Hepatocyte (in vitro differentiated cells): ENCODE data around the gene ANKRD13B. TPM values are rescaled to one million over a fixed set of nuclear protein-coding genes. Genes with fewer than 3 reads are reported as not detected.

Source experiments
- DNase-seq: peaks from one replicate; pipeline ENCODE4 v3.0.0-alpha.2; 2016; ENCODE audit warnings: low spot score
- H2AFZ ChIP-seq: fragments of 200-600 bp; sonication (generic); 2 replicates; pipeline ENCODE4 v1.6.0; 2016; ENCODE audit warnings: antibody characterized with exemption, mild to moderate bottlenecking
- H3K27ac ChIP-seq: fragments of 200-600 bp; sonication (generic); 2 replicates; pipeline ENCODE4 v1.5.1; 2016; ENCODE audit warnings: mild to moderate bottlenecking
- H3K27me3 ChIP-seq: fragments of 200-600 bp; sonication (generic); 2 replicates; pipeline ENCODE4 v1.6.1; 2016
- H3K36me3 ChIP-seq: fragments of 200-600 bp; sonication (generic); replicated peaks from 2 replicates; pipeline ENCODE4 v1.5.1; 2016; ENCODE audit warnings: low read depth; ENCODE audit not compliant: insufficient read depth
- H3K4me1 ChIP-seq: fragments of 200-600 bp; sonication (generic); 2 replicates; pipeline ENCODE4 v1.5.1; 2016; ENCODE audit warnings: mild to moderate bottlenecking, moderate library complexity; ENCODE audit not compliant: insufficient read depth
- H3K4me2 ChIP-seq: fragments of 200-600 bp; sonication (generic); 2 replicates; pipeline ENCODE4 v1.6.0; 2016
- H3K4me3 ChIP-seq: fragments of 200-600 bp; sonication (generic); 2 replicates; pipeline ENCODE4 v1.5.1; 2016; ENCODE audit warnings: mild to moderate bottlenecking
- H3K79me2 ChIP-seq: fragments of 200-600 bp; sonication (generic); 2 replicates; pipeline ENCODE4 v1.6.0; 2017; ENCODE audit warnings: mild to moderate bottlenecking
- H3K9me2 ChIP-seq: fragments of 200-600 bp; sonication (generic); replicated peaks from 2 replicates; pipeline ENCODE4 v1.6.0; 2017; ENCODE audit warnings: mild to moderate bottlenecking; ENCODE audit not compliant: insufficient read depth
- H3K9me3 ChIP-seq: fragments of 200-600 bp; sonication (generic); 2 replicates; pipeline ENCODE4 v1.5.1; 2016; ENCODE audit warnings: low read depth, mild to moderate bottlenecking
- H4K20me1 ChIP-seq: fragments of 200-600 bp; sonication (generic); 2 replicates; pipeline ENCODE4 v1.6.0; 2016; ENCODE audit warnings: mild to moderate bottlenecking; ENCODE audit not compliant: insufficient read depth, poor library complexity, severe bottlenecking
- CTCF ChIP-seq: fragments of 200-600 bp; sonication (generic); IDR thresholded peaks from 2 replicates; pipeline ENCODE4 v1.5.1; 2016; ENCODE audit warnings: antibody characterized with exemption, mild to moderate bottlenecking; ENCODE audit not compliant: poor library complexity
- EZH2 ChIP-seq: fragments of 200-600 bp; sonication (generic); IDR thresholded peaks from 2 replicates; pipeline ENCODE4 v1.6.1; 2016; ENCODE audit warnings: antibody characterized with exemption, mild to moderate bottlenecking, borderline replicate concordance
- EZH2phosphoT487 ChIP-seq: fragments of 200-600 bp; sonication (generic); IDR thresholded peaks from one replicate; pipeline ENCODE4 v1.6.1; 2018; ENCODE audit warnings: antibody characterized with exemption, mild to moderate bottlenecking, low read depth, moderate library complexity; ENCODE audit not compliant: unreplicated experiment, severe bottlenecking
- WGBS: methylation state at CpG from one replicate; pipeline ENCODE4 v1.1.6; 2016; ENCODE audit warnings: low lambda C conversion rate; ENCODE audit errors: missing lambda C conversion rate; 5-methylcytosine and 5-hydroxymethylcytosine counted together
- polyA plus RNA-seq: library from polyadenylated mRNA; unstranded; fragments of >200 nt; fragmentation: Nextera tagmentation; extraction: Ambion mirVana; gene quantifications from 2 replicates; pipeline ENCODE4 v1.2.1, GENCODE V29; 2016
- total RNA-seq: library from RNA; depleted of rRNA; stranded (reverse); fragments of >200 nt; gene quantifications from 2 replicates; pipeline ENCODE4 v1.2.3, GENCODE V29; 2014

ANKRD13B gene
- total and polyA plus RNA-seq, 2 experiments from 2014 or later = 5.1 to 7.2 TPM

GRCh38 chr17:29567304-29567553 is 25.7 kb upstream of the ANKRD13B start:
- H3K4me1 ChIP-seq = peaks cover 33% of the 10 kb centered on the region
- peak overlapping the region; percentile 80 for H3K4me3 ChIP-seq
- H4K20me1 ChIP-seq = no peaks in the 10 kb centered on the region
- no peaks in the 10 kb centered on the region for H3K9me3 ChIP-seq
- peak; percentile 65 for DNase-seq
- no peaks in the 10 kb centered on the region for H3K9me2 ChIP-seq
- peak overlapping the region; percentile 80 for H2AFZ ChIP-seq
- H3K27ac ChIP-seq = peak overlapping the region; percentile 90
- TF ChIP-seq EZH2phosphoT487 = no peak
- TF ChIP-seq EZH2 = no peak
- no peak for TF ChIP-seq CTCF
- no peaks in the 10 kb centered on the region for H3K36me3 ChIP-seq
- WGBS = 0% methylated on average over 4 of the region's 27 CpGs
- H3K79me2 ChIP-seq = peaks cover 29% of the 10 kb centered on the region
- no peaks in the 10 kb centered on the region for H3K27me3 ChIP-seq
- peak overlapping the region; percentile 95 for H3K4me2 ChIP-seq

GRCh38 chr17:29567554-29568330 is 25.2 kb upstream of the ANKRD13B start:
- Histone ChIP-seq H3K9me2 (no peaks in the 10 kb centered on the region), H3K27ac (peak overlapping the region; percentile 90), H2AFZ (peak overlapping the region; percentile 80), H3K27me3 (no peaks in the 10 kb centered on the region), H4K20me1 (no peaks in the 10 kb centered on the region), H3K4me2 (peak overlapping the region; percentile 95), H3K4me1 (peaks cover 38% of the 10 kb centered on the region), H3K9me3 (no peaks in the 10 kb centered on the region), H3K4me3 (peak overlapping the region; percentile 80), H3K79me2 (peaks cover 29% of the 10 kb centered on the region), H3K36me3 (no peaks in the 10 kb centered on the region)
- TF ChIP-seq EZH2phosphoT487 (no peak), EZH2 (no peak), CTCF (peak; percentile 31)
- DNase-seq = peak; percentile 80
- WGBS = 2% methylated on average over 62 of the region's 63 CpGs

- peaks cover 38% of the 10 kb centered on the region for H3K4me1 ChIP-seq
- H3K27ac ChIP-seq = peak within 1 kb of the TSS; percentile 95
- H3K36me3 ChIP-seq = no peaks in the 10 kb centered on the region
- no peaks in the 10 kb centered on the region for H3K27me3 ChIP-seq
- H3K9me2 ChIP-seq = no peaks in the 10 kb centered on the region
- peak within 1 kb of the TSS; percentile 89 for H2AFZ ChIP-seq
- 1% methylated on average over 49 of the region's 85 CpGs for WGBS
- TF ChIP-seq CTCF (peak; percentile 1), EZH2 (no peak), EZH2phosphoT487 (no peak)
- no peaks in the 10 kb centered on the region for H4K20me1 ChIP-seq
- peak within 1 kb of the TSS; percentile 95 for H3K4me2 ChIP-seq
- peak within 1 kb of the TSS; percentile 90 for H3K4me3 ChIP-seq
- H3K9me3 ChIP-seq = no peaks in the 10 kb centered on the region
- H3K79me2 ChIP-seq = peaks cover 32% of the 10 kb centered on the region
- peak; percentile 94 for DNase-seq
Measured at GRCh38 chr17:29568331-29569244, 24.3 kb upstream of the ANKRD13B start, which contains the start of gene TP53I13. Gene TP53I13, plus strand, starts transcription at chr17:29568701. Its CDS starts 58 bp downstream, at chr17:29568759.
